HEK293 (cell line): Measurements from ENCODE around the gene SLC4A1.

Source experiments
- HOXC10 ChIP-seq: sonication (generic); formaldehyde crosslinking; IDR thresholded peaks from 2 replicates; pipeline ENCODE4 v1.8.1; 2023; ENCODE audit warnings: mild to moderate bottlenecking, missing genetic modification reagents
- KLF16 ChIP-seq: fragments of 450-650 bp; formaldehyde crosslinking; IDR thresholded peaks from 2 replicates; pipeline ENCODE4 v1.5.1; 2017; ENCODE audit warnings: missing biosample characterization, missing genetic modification characterization
- SP2 ChIP-seq: fragments of 450-650 bp; formaldehyde crosslinking; IDR thresholded peaks from 2 replicates; pipeline ENCODE4 v1.5.1; 2016; ENCODE audit warnings: missing biosample characterization, missing genetic modification characterization
- YY1 ChIP-seq: fragments of 450-650 bp; formaldehyde crosslinking; IDR thresholded peaks from 2 replicates; pipeline ENCODE4 v1.5.1; 2018; ENCODE audit warnings: missing biosample characterization, missing genetic modification characterization
- ZBTB21 ChIP-seq: fragments of 450-650 bp; formaldehyde crosslinking; IDR thresholded peaks from 2 replicates; pipeline ENCODE4 v1.5.1; 2017; ENCODE audit warnings: missing biosample characterization, missing genetic modification characterization
- ZFP37 ChIP-seq: fragments of 450-650 bp; formaldehyde crosslinking; IDR thresholded peaks from 2 replicates; pipeline ENCODE4 v1.5.1; 2016; ENCODE audit warnings: missing biosample characterization, missing genetic modification characterization
- ZNF558 ChIP-seq: fragments of 450-650 bp; formaldehyde crosslinking; IDR thresholded peaks from 2 replicates; pipeline ENCODE4 v1.5.1; 2016; ENCODE audit warnings: missing biosample characterization, missing genetic modification characterization
- ZNF707 ChIP-seq: fragments of 450-650 bp; formaldehyde crosslinking; IDR thresholded peaks from 2 replicates; pipeline ENCODE4 v1.5.1; 2016; ENCODE audit warnings: missing biosample characterization, missing genetic modification characterization
- TF ChIP-seq, protein P1 (sequence below): IDR thresholded peaks from 2 replicates; pipeline ENCODE4 v1.6.1; 2011; ENCODE audit warnings: mild to moderate bottlenecking, low read depth, low read length, borderline replicate concordance
- TF ChIP-seq, protein P2 (sequence below): fragments of 450-650 bp; formaldehyde crosslinking; IDR thresholded peaks from 2 replicates; pipeline ENCODE4 v1.5.1; 2016; ENCODE audit warnings: missing biosample characterization, missing genetic modification characterization
- TF ChIP-seq, protein P3 (sequence below): fragments of 450-650 bp; formaldehyde crosslinking; IDR thresholded peaks from 2 replicates; pipeline ENCODE4 v1.5.1; 2016; ENCODE audit warnings: missing biosample characterization, missing genetic modification characterization

DNA sequence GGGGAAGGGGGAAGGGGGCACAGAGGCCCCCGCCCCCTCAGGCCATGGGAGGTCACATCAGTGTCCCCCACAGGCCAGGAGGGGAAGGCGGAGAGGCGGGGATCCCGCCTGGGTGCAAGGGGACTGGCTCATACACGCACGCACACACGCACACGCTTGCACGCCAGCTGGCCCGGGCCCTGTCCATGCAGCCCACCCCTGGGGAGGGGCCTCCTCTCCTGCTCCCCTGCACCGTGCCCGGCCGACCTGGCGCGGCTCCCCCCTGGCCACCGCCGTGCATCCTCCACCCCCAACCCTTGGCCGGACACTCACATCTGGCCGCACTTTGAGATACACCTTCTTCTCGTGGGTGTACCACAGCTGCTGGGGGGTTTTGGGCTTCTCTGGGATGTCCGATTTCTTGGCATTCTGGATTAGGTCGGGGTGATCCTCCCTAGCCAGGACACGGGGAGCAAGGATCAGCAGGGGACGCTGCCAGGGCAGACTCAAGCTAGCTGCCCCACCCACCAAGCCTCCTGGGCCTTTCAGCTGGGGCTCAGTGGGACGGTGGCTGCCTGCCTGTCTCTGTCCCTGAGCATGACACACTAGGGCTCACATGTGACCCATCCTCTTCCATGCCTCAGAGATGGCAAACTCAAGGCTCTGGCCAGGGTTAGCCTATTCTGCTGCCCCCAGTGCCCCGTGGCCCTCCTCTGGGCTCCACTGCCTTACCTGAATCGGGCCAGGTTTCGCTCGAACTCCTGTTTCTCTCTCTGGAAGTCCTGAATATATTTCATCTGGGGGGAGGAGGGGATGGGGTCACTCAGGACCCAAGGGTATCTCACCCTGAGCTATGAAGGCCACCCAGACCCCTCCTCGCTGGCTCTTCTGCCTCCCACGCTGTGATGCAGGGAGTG lies 55.2 kb downstream of the SLC4A1 start:
- TF ChIP-seq YY1 (no peak), SP2 (tag by site-specific recombination) (no peak), KLF16 (no peak), ZFP37 (no peak), ZNF558 (tag by site-specific recombination) (no peak), ZBTB21 (tag by site-specific recombination) (no peak), HOXC10 (CRISPR knock-in tag) (no peak), ZNF707 (tag by site-specific recombination) (no peak)
- TF ChIP-seq, protein P1, sequence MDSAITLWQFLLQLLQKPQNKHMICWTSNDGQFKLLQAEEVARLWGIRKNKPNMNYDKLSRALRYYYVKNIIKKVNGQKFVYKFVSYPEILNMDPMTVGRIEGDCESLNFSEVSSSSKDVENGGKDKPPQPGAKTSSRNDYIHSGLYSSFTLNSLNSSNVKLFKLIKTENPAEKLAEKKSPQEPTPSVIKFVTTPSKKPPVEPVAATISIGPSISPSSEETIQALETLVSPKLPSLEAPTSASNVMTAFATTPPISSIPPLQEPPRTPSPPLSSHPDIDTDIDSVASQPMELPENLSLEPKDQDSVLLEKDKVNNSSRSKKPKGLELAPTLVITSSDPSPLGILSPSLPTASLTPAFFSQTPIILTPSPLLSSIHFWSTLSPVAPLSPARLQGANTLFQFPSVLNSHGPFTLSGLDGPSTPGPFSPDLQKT: no peak
- TF ChIP-seq, protein P2, sequence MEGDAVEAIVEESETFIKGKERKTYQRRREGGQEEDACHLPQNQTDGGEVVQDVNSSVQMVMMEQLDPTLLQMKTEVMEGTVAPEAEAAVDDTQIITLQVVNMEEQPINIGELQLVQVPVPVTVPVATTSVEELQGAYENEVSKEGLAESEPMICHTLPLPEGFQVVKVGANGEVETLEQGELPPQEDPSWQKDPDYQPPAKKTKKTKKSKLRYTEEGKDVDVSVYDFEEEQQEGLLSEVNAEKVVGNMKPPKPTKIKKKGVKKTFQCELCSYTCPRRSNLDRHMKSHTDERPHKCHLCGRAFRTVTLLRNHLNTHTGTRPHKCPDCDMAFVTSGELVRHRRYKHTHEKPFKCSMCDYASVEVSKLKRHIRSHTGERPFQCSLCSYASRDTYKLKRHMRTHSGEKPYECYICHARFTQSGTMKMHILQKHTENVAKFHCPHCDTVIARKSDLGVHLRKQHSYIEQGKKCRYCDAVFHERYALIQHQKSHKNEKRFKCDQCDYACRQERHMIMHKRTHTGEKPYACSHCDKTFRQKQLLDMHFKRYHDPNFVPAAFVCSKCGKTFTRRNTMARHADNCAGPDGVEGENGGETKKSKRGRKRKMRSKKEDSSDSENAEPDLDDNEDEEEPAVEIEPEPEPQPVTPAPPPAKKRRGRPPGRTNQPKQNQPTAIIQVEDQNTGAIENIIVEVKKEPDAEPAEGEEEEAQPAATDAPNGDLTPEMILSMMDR (tag by site-specific recombination): no peak
- TF ChIP-seq, protein P3, sequence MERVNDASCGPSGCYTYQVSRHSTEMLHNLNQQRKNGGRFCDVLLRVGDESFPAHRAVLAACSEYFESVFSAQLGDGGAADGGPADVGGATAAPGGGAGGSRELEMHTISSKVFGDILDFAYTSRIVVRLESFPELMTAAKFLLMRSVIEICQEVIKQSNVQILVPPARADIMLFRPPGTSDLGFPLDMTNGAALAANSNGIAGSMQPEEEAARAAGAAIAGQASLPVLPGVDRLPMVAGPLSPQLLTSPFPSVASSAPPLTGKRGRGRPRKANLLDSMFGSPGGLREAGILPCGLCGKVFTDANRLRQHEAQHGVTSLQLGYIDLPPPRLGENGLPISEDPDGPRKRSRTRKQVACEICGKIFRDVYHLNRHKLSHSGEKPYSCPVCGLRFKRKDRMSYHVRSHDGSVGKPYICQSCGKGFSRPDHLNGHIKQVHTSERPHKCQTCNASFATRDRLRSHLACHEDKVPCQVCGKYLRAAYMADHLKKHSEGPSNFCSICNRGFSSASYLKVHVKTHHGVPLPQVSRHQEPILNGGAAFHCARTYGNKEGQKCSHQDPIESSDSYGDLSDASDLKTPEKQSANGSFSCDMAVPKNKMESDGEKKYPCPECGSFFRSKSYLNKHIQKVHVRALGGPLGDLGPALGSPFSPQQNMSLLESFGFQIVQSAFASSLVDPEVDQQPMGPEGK (tag by site-specific recombination): no peak
